HG02970 (cell line): ENCODE data around the gene SEMA3A.

Experiments used
- ATAC-seq: cut with Tn5 transposase; IDR thresholded peaks from one replicate; pipeline ENCODE4 v1.9.1; 2021; ENCODE audit warnings: mild to moderate bottlenecking, moderate library complexity, moderate number of reproducible peaks; ENCODE audit not compliant: unreplicated experiment, low FRiP score

The SEMA3A gene

DNA sequence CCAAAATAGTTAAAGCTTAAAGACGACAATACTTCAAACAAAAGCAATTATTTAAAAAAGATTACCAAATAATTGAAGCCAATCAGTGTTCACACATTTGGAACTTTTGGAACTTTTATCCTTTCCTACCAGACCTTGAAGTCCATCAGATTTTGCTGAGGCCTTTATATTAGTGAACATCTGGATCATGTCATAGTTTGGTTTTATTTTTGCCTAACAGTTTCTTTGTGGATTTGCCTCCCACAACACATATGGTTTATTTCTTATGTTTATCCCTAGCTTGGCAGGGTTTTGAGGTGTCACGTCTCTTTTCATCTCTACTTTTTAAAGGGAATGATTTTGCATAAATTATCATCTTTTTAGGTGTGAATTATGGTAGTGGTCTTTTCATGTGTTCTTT is 242.4 kb downstream of the SEMA3A start:
- no peak for ATAC-seq

DNA sequence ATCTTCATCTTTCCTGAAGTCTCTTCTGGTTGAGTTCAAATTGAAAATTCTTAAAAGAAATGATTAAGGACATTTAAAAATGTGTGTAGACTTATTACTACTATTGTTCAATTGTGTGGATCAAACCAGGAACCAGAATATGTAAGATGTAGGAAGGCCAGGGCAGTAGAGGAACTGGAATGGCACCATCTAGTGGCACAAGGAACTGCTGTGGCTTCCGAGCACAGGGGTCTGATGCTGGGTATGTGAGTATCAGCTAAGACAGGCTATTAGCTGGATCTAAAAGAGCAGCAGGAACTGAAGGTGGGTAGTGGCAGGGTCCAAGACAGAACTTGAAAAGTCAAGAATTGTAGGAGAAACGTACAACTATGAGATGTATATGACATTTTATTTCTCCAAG is 247.3 kb downstream of the SEMA3A start:
- ATAC-seq = no peak

GRCh38 chr7:83946801-83947200 is 247.8 kb downstream of the SEMA3A start:
- no peak for ATAC-seq

DNA sequence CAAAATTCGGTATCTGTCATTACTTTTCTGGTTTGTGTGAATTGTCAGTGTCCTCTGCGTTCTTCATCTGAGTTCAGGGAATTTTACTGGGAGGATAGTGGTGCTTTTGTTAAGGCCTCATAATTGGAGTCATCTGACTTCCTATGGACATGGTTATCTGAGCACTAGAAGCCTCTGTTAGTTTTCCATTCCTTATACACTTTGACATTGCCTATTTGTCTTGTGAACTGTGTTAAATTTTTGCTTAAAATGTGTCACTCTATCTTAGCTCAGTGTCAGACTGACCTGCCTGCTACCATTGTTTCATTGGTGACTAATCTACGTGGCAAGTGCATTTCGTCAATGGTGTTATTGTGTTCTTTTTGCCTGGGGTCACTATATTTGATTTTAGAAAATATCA is 253.3 kb downstream of the SEMA3A start:
- no peak for ATAC-seq

GRCh38 chr7:83937930-83938329 is 256.7 kb downstream of the SEMA3A start:
- no peak for ATAC-seq

GRCh38 chr7:83936056-83936708 is 258.4 kb downstream of the SEMA3A start:
- peak; percentile 77 for ATAC-seq

GRCh38 chr7:83934118-83934734 is 260.4 kb downstream of the SEMA3A start:
- ATAC-seq = no peak

DNA sequence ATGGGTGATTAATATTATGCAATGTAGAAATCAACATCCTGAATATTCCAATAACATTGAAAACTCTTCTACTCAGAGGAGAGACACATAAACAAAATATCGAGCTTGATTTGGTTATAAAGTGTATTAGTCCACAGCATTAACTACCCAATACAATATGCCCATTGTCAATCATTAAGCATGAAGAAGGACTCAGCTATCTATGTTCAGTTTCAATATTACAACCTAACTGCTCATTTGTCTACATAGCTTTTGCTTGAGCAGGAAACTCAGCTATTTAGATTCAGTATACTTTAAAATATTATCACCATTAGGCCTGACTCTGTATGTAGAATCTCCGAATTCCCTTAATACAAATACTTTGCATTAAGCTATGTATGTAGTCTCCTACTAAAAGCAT is 262.6 kb downstream of the SEMA3A start:
- no peak for ATAC-seq

- ATAC-seq = no peak
Measured at GRCh38 chr7:83930262-83930661, 264.3 kb downstream of the SEMA3A start.

DNA sequence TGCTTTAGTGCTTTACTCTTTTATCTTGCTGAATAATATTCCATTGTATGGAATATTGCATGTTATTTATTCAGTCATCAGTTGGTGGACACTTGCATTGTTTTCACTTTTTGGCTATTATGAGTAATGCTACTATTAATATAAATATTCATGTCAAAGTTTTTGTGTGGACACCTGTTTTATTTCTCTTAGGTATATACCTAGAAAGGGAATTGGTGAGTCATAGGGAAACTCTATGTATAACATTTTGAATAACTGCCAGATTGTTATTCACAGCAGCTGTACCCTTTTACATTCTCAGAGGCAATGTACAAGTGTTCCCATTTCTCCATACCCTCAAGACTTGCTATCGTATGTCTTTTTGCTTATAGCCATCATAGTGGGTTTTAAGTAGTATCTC is 268.7 kb downstream of the SEMA3A start:
- no peak for ATAC-seq

- no peak for ATAC-seq
Measured at GRCh38 chr7:83921941-83922607, 272.5 kb downstream of the SEMA3A start.

GRCh38 chr7:83921271-83921940 is 273.2 kb downstream of the SEMA3A start:
- no peak for ATAC-seq

GRCh38 chr7:83918142-83918541 is 276.4 kb downstream of the SEMA3A start:
- no peak for ATAC-seq

GRCh38 chr7:83913174-83913573 is 281.4 kb downstream of the SEMA3A start:
- no peak for ATAC-seq

DNA sequence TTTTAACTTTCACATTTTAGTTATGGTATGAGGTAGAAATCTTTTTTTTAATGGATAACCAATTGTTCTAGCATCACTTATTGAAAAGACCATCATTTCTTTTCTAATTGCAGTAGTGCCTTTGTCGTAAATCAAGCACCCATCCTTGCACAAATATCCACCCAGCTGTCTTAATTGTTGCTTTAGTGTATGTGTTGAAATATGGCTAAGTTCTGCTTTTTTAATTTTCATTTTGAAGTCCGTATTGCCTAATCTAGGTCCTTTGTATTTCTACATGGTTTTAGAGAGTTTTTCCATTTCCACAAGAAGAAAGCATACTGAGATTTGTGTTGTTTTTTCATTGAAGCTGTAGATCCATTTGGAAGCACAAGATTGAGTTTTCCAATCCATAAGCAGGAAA is 286.1 kb downstream of the SEMA3A start:
- ATAC-seq = no peak
